HG03103 (cell line): ENCODE results near the gene KRT6B.
"Not testable (repeated sequence)": the region's sequence is repeated elsewhere in the genome, so short reads cannot be mapped to it uniquely, and the experiment has no call there.

Experiments used
- ATAC-seq: cut with Tn5 transposase; IDR thresholded peaks from one replicate; pipeline ENCODE4 v1.9.1; 2021; ENCODE audit warnings: low read depth; ENCODE audit not compliant: unreplicated experiment

KRT6B gene

DNA sequence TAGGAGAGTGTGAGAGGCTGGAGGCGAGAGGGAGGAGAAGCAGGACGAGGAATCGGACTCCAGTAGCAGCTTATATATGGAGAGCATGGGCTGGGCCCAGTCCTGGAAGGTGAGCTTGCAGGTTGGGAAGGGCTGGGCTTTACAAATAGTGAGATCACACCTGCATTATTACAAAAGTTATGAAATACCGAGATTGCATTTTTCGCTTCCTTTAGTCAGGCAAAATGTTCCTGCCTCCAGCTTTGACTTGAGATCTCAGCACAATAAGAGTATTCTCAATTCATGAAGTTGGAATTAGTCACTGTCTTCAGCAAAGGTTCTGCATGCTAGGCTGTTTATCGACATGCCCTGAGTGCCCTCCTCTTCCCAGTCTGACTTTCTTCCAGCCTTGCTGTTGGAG lies at the start of gene KRT6B:
KRT6B (minus strand) TSS at position 46 of the 400 bp plus-strand sequence. CDS start 68 bp downstream, outside the sequence.
- ATAC-seq, result no peak

- ATAC-seq, result no peak
Measured at GRCh38 chr12:52501490-52501889, 49.5 kb upstream of the KRT6B start.

- ATAC-seq, result not testable (repeated sequence)
Measured at GRCh38 chr12:52500574-52500973, 48.6 kb upstream of the KRT6B start.

- ATAC-seq, result no peak
Measured at GRCh38 chr12:52499806-52500560, 48.0 kb upstream of the KRT6B start.

DNA sequence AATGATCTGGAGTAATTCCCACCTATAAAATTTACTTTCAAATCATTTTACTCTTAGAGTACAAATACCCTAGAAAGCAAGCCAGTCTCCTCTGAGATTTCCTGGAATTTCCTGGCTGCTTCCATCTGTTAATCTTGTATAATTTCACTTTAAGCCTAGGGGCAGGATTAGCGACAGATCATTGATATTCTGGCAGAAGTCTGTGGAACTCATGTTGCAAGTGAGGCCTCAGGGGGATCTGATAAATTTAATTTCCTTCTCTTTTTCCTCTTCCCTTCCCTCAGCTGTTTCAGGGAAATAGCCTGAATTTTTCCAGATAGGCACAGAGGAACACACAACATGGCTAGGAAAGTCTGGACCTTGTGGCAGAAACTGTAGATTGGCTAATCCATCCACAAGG lies 47.0 kb upstream of the KRT6B start:
- no peak for ATAC-seq

DNA sequence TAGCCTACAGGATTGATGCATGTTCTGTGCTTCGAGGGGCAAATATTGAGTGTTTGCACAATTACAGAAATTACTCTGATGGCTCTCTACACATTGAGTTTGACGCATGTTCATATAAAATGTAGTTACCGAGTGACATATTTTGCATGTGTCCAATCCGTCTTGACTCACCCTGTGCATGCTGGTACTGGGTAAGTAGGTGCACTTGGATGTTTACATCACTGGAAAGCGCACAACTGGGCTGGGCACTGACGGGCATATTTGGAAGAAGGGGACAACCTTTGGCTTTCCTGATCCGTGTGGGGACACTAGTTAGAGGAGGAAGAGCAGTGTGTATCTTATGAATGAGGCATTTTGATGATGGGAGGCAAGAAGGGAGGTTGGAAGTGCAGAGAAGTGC lies 46.0 kb upstream of the KRT6B start:
- ATAC-seq, result no peak

GRCh38 chr12:52496590-52497071 lies 44.7 kb upstream of the KRT6B start:
- ATAC-seq, result no peak

DNA sequence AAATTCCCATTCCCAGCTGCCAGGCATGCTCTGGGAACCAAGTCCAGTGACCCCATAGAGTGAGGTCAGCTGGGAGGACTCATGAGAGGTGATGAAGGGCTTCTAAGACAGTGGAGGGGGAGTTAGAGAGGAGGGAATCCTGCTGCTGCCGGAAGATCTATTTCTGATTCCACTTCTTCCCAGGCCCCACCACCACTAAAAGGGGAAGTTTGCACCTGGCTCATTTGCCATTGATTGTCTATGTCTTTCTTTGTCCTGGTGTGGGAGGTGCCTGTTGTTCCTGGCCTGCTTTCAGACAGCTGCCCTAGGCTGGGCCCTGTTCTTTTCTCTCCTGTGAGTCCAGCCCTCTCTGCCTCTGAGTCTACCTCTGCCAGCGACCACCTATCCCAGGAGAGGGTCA lies 44.1 kb upstream of the KRT6B start:
- ATAC-seq, result no peak

DNA sequence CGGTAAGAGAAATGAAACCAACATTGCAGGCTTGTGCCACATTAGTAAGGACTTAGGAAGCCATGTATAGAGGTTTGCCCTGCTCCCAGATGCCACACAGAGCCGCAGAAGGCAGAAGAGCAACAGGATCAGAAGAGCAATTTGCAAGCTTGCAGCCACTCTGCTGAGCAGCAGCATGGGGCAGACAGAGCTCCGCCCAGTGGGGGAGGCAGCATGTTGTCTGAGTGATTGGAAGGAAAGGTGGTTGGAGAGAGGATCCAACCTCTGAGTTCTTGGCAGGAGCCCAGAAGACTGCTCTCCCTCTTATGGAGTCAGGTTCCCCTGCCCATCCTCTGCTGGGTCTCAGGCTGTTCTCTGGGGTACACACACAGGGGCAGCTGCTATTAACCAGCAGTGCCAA lies 43.4 kb upstream of the KRT6B start:
- no peak for ATAC-seq

- ATAC-seq, result no peak
Measured at GRCh38 chr12:52494518-52494917, 42.6 kb upstream of the KRT6B start.

DNA sequence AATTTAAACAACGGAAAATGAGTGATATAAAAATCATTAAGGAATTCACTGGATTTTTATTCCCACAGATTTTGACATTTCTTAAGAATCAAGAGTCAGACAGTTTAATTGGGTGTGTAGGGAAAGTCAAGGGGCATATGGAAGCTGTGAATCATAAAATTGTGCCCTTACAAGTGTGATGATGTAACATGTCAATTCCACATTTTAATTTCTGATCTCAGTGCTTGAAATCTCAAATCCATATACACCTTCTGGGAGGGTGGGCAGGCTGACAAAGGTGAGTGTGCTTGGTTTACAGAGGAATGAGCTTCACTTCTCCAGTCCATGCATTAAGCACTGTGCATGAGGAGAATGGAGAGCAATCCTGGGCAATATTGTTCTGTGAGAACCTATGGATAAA lies 42.2 kb upstream of the KRT6B start:
- ATAC-seq, result no peak

DNA sequence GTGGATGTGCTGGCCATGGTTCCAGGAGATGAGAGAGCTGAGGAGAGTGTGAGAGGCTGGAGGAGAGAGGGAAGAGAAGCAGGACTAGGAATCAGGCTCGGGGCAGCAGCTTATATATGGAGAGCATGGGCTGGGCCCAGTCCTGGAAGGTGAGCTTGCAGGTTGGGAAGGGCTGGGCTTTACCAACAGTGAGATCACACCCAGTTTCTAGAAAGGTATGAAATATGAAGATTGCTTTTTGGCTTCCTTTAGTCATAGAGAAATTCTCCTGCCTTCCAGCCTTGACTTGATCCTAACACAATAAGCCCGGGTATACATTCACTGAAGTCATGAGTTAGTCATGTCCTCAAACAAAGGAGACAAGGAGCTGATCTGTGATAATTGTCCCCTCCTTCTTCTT lies 41.2 kb upstream of the KRT6B start, which contains the start of gene KRT6A:
KRT6A (minus strand) TSS at position 86 of the 400 bp plus-strand sequence; CDS start at position 17, 69 bp downstream.
- ATAC-seq, result no peak

DNA sequence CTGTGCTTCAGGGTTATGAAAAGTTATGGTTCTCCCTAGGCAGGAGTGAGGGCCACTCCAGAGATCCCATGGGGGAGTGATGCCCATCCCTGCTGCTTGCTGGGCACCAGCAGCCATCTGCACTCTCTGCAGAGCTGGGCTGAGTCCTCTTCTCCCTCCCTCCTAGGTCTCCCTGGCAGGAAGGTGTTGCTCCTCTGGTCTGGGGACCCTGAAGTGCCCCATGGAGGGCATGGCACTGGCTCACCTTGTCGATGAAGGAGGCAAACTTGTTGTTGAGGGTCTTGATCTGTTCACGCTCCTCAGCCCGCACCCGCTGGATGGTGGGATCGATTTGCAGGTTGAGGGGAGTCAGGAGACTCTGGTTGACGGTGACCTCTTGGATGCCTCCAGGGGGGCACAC lies 40.5 kb upstream of the KRT6B start:
- ATAC-seq, result not testable (repeated sequence)

DNA sequence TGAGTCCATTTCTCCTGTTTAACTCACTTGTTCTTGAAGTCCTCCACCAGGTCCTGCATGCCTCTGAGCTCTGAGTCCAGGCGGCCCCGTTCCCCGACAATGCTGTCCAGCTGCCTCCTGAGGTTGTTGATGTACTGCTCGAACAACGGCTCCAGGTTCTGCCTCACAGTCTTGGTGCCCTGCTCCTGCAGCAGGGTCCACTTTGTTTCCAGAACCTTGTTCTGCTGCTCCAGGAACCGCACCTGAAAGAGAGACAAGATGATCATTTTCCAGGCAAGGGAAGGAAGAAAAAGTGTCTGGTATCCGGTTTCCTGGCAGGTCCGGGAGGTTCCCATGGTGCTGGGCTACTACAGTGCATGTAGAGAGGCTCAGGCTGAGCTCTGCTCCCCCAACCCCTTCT lies 39.5 kb upstream of the KRT6B start:
- not testable (repeated sequence) for ATAC-seq

DNA sequence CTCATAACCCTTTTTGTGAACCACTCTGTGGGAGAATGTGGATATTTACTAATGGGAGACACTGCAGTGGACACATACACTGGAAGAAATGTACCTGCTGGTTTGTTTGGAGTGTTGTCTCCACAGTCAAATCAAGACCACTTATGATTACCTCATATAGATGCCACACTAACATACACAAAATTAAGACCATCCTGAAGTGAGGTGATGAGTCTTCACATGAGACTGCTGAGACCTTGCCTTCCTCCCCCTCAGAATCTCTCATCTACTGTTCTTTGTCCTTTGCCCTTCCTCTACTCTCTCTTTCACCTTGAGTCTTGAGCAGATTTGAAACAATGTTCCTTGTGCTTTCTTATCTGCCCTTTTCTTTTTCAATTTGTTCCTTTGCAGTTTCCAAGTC lies 36.8 kb upstream of the KRT6B start:
- no peak for ATAC-seq

- ATAC-seq, result not testable (repeated sequence)
Measured at GRCh38 chr12:52487744-52488443, 35.9 kb upstream of the KRT6B start.

DNA sequence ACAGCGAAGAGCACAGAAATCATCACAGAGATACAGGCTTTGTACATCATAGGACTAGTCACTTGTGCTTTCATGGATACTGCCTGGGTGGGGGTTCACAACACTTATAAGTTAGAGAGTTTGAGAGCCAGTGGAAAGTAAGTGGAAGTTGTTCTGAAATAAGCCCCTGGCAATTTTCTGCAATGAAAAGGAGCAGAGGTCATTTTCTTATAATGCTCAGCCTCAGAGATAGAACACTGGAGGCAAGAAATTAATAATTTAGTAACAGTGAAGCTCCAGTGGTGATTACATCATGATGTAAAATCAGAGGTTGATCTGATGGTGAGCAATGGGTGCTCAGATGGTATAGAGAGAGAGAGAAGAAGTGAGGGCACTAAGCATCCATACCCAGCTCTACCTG lies 35.3 kb upstream of the KRT6B start:
- ATAC-seq, result no peak

- ATAC-seq, result no peak
Measured at GRCh38 chr12:52486166-52487105, 34.5 kb upstream of the KRT6B start.

- ATAC-seq, result no peak
Measured at GRCh38 chr12:52480073-52480472, 28.1 kb upstream of the KRT6B start.

GRCh38 chr12:52477651-52478050 lies 25.7 kb upstream of the KRT6B start:
- ATAC-seq, result no peak

- ATAC-seq, result no peak
Measured at GRCh38 chr12:52474212-52474611, 22.3 kb upstream of the KRT6B start.
